Right lobe of liver (tissue), 4 donors: ENCODE measurements around the gene METTL25.

ENCODE experiments used
- CTCF ChIP-seq, 4 donors: fragments of 200-600 bp in 3 of 4; fragments of 450-650 bp in 1 of 4; IDR thresholded peaks; one replicate each; pipeline versions ENCODE4 v1.5.1 to v1.8.0; 2016 to 2022; ENCODE audit warnings: antibody characterized with exemption in 4 of 4, mild to moderate bottlenecking in 2 of 4
- POLR2A ChIP-seq: fragments of 450-650 bp; IDR thresholded peaks from one replicate; pipeline ENCODE4 v1.6.1; 2017; ENCODE audit warnings: antibody characterized with exemption, mild to moderate bottlenecking
- donor health status: DM: no; HTN: no; CAD: no.
- donor health status: DM: no; HTN: no; CAD: no.
- donor health status: DM: no; HTN: yes; CAD: no.

- no peak for TF ChIP-seq CTCF (IDR thresholded peaks at IDR 0.05)
- no peak for TF ChIP-seq POLR2A
Observed at GRCh38 chr12:82481954-82482353, 123.6 kb downstream of the METTL25 start.
